ENCODE results near the gene LGALS1. TPM values are rescaled to one million over a fixed set of nuclear protein-coding genes. Genes with fewer than 3 reads are reported as not detected.

The LGALS1 gene
- 101 TPM for total RNA-seq

DNA sequence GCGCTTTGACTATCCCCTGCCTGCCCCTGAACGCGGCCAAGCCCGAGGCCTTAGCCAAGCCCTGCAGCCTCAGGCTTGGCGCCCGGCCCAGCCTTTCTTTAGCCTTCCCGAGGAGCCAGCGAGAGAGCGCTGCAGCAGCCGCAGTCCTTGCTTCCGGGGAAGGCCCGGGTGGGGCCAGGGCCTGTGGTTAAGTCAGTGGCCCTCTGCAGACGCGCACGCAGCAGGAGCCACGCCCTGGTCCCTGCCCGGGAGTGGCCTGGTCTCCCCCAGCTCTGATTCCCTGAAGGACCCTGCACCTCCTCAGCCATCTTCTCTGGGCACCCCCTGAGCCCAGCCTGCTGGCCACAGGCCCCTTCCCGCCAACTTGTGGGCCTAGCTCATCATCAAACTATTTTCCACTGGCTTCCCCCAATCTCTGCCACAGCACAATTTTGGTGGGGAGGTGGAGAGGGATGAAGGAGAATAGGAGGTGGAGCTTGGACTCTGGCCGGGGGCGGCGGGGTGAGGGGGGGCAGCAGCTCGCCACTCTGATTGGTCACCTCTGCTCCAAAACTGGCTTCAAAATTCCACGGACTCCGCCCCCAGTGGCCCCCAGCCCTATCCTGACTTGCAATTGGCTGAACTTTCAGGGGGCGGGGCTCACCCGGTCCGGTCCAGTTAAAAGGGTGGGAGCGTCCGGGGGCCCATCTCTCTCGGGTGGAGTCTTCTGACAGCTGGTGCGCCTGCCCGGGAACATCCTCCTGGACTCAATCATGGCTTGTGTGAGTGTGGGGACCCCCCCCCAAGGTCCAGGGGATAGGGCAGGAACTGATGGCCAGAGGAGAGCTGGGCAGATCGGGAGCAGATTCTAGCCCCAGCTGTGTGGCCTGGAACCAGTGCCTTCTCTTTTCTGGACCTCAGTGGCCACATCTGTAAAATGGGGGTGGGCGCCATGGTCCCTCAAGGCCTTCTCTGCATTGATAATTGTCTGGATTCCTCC, at the start of gene LGALS1:
LGALS1 (plus strand) TSS at position 686 of the 979 bp plus-strand sequence; CDS start at position 753, 67 bp downstream.
- FAIRE-seq (no peak), DNase-seq (ENCODE audit: low spot score in 2 of 2) (peak; percentile 72 to 78)

DNA sequence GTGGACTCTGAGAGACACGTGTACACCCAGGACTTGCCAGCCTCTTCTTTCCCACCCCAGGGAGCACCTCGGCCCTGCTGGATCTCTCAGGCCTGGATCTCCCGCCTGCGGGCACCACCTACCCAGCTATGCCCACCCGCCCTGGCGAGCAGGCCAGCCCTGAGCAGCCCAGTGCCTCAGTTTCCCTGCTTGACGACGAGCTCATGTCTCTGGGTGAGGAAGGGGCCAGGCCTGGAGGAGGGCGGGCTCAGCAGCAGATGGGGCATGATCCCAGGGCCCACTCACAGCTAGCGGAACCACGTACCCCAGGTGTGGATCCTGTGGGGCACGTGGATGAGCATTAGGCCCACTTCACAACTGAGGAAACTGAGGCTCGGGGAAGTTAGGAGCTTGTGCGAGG, 49.7 kb upstream of the LGALS1 start:
- no peak for FAIRE-seq
- DNase-seq (ENCODE audit: low spot score in 2 of 2): no peak

DNA sequence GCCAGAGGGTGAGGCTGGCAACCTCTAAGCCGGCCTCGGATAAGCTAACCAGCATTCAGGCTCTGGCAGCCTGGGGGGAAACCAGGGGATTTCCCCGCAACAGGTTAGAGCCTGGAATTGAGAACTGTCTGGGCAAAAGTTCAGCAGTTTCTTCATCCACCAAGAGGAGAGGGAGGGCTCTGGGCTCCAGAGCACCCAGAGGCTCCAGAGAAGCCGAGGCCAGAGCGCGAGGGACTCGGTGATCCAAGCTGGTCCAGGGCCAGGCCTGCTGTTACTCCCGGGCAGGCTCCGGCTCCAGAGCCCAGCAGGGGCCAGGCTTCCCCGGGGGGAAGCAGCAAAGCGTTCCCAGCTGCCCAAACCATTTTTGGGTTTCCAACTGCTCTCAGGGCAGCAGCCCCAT, 49.3 kb upstream of the LGALS1 start:
- FAIRE-seq (no peak), DNase-seq (ENCODE audit: low spot score in 2 of 2) (no peak)

DNA sequence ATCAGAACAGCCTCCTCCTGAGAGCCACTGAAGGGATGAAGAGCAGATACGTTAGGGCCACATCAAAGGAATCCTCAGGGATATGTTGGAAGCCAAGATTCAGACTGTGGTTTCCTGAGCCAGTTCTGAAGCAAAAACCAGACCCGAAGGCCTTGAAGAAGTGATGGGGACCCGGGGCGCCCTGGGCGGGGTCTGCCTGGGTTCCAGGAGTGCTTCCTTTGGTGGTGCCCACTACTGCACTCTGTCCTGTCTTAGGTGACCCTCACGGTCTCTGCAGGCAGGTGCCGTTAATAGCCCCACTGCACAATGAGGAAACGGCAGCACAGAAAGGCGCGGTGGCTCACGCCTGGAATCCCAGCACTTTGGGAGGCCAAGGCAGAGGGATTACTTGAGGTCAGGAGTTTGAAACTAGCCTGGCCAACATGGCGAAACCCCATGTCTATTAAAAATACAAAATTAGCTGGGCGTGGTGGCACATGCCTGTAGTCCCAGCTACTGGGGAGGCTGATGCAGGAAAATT, 48.8 kb upstream of the LGALS1 start:
- DNase-seq (ENCODE audit: low spot score in 2 of 2): no peak
- no peak for FAIRE-seq

DNA sequence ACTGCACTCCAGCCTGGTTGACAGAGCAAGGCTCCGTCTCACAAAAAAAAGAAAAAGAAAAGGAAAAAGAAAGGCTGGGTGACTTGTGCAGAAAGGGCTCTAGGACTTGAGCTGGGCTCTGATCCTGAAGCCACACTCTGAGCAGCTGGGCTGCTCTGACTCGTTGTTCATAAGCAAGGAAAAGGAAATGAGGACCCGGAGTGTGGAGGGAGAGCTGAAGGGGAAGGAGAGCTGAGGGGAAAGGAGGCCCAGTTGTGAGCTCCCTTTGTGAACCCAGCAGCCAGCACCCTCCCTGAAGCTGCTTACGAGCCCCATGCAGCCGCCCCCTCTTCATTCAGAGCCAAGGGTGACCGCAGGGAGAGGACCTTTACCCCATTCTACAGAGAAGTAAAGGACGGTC, 48.3 kb upstream of the LGALS1 start:
- FAIRE-seq: no peak
- DNase-seq (ENCODE audit: low spot score in 2 of 2): no peak

DNA sequence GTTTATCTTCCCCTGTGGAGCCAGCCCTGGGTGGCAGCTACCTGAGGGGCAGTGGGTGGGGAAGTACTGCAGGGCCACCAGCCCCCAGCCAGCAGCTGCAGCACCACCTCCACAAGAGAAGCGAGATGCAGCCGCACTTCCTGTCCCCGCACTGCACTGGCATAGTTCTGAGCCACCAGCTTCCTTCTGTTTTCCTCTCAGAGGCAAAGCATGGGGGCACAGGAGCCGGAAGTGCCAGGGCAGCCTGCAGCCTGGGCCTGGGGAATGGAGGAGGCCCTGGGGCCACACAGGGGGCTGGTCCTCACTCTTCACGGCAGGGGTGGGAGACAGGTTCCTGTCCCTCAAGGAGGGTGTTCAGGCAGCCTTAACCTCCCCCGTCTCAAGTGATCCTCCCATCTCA, 47.9 kb upstream of the LGALS1 start:
- DNase-seq (ENCODE audit: low spot score in 2 of 2) (no peak), FAIRE-seq (no peak)

DNA sequence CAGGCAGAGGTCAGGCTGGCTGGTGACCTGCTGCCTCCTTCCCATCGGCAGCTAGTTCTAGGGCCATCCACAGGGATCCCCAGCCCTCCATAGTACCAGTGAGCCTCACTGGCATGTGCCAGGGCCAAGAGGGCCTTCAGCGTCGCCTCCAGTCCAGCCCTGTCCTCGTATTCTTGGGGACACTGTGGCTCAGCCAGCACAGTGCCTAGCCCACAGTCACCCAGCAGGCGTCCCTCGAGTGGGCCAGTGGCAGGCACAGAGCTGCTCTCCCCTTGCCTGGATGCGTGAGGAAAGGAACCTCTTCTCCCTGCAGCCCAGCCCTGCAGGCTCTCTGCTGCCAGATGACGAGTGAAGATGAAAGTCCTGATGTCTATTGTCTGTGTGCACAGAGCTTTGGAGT, 46.6 kb upstream of the LGALS1 start:
- FAIRE-seq: no peak
- no peak for DNase-seq (ENCODE audit: low spot score in 2 of 2)

DNA sequence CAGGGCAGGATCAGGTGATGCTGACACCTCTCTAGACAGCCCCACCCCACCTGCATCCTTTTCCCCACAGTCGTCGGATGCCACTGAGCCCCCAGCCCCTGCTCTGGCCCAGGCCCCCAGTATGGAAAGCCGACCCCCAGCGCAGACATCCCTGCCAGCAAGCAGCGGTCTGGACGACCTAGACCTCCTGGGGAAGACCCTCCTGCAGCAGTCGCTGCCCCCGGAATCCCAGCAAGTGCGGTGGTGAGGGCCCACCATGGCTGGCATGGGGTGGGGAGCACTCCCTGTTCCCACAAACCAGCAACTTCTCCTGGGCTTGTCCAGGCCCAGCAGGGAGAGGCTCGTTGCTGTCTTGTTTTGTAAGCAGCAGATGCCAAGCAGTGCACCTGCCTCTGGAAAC, 45.5 kb upstream of the LGALS1 start:
- DNase-seq (ENCODE audit: low spot score in 2 of 2): no peak
- FAIRE-seq: no peak

DNA sequence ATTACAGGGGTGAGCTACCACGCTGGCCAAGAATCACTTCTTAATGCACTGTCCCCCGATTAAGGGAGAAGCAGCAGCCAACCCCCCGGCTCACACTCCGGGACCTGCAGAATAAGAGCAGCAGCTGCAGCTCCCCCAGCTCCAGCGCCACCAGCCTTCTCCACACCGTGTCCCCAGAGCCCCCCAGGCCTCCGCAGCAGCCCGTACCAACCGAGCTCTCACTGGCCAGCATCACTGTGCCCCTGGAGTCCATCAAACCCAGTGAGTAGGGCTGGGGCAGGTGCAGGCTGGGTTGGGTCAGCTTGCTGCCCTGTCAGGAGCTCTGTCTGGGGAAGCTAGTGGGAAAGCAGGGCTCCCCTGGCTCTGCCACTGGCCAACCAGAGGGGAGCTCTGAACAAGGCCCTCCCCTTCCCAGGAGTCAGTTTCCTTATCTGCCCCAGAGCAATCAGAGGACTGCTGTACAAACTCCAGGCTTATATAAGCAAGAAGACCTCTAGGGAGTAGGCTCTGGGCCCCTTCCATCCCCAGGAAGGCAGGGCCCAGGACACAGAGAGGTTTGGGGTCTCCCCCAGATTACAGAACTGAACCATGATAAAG, 44.5 kb upstream of the LGALS1 start:
- no peak for FAIRE-seq
- no peak for DNase-seq (ENCODE audit: low spot score in 2 of 2)

DNA sequence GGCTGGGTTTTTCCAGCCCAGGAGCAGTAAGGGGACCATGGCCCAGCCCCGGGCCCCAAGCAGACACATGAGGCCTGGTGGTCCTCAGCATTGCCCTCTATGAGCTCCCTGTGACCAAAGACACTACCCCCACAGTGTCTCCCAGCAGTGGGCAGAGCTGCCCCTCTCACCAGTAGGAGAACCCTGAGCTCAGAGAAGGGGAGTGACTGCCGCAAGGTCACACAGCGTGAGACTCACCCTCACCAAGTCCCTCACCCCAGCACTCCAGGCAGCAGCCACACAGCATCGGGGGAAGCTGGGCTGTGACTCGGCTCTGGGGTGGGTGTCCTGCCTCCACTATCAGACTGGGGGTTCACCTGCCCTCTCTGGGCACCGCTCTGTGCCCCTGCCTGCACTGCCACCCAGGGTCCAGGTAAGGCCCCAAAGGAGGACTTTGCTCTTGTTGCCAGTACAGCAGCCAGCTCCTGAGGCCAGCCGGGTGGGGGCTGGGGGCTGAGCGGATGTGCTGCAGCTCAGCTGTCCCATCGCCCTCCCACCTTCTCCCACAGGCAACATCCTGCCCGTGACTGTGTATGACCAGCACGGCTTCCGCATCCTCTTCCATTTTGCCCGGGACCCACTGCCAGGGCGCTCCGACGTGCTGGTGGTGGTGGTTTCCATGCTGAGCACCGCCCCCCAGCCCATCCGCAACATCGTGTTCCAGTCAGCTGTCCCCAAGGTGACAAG, 43.8 kb upstream of the LGALS1 start:
- no peak for FAIRE-seq
- no peak for DNase-seq (ENCODE audit: low spot score in 2 of 2)

DNA sequence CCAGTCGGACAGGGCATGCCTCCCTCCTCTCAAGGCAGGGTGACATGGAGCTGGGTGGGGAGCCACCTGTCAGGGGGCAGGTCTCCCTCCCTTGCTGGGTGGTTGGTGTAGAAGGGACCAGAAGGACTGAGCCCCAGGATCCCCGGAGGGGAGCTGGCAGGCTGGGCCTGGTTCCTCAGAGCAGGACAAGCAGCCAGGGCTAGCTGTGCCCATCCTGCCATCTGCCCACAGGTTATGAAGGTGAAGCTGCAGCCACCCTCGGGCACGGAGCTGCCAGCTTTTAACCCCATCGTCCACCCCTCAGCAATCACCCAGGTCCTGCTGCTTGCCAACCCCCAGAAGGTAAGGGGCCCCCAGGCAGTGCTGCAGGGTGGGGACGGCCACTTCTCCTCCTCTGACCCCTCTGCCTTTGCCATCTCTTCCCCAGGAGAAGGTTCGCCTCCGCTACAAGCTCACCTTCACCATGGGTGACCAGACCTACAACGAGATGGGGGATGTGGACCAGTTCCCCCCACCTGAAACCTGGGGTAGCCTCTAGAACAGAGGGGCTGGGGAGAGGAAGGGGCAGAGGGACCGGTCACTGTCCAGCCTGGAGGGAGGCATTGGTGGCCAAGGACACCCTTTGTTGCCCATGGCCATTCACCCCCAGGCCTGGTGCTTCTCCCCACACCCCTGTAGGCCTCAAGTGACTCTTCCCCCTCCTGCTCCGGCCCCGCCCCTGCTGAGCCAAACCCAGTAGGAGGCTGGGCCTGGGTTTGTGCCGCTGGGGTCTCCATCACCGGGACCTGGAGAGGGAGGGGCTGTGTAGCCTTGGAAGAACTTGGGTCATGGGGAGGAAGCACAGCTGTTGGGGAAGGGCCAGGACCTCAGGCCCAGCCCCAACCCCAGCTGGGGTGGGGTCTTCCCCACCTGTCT, 43.0 kb upstream of the LGALS1 start:
- FAIRE-seq: no peak
- no peak for DNase-seq (ENCODE audit: low spot score in 2 of 2)

DNA sequence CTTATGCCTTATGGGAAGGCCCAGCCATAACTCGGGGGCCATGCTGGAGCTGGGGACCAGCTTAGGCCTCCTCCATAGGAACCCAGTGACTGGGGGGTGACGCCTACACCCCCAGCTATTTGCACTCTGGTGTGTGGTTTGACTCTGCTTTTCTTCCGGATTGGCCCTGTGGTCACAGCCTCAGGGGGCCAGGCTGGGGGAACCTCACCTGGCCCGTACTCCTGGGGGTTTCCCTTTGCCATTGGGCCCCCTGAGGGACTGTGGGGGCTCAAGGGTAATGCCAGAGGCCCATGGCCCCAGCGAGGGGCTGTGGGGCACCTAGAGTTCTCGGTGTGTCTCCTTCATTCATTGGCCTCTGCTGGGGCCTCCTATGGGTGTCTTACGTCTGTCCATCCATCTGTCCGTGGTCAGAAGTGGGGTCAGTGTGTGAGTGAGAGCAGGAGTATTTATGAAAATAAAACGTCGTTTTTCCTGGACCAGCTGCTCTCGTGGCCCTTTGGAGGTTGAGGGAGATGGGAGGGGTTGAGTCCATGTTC, 42.3 kb upstream of the LGALS1 start:
- DNase-seq (ENCODE audit: low spot score in 2 of 2): no peak
- FAIRE-seq: no peak

DNA sequence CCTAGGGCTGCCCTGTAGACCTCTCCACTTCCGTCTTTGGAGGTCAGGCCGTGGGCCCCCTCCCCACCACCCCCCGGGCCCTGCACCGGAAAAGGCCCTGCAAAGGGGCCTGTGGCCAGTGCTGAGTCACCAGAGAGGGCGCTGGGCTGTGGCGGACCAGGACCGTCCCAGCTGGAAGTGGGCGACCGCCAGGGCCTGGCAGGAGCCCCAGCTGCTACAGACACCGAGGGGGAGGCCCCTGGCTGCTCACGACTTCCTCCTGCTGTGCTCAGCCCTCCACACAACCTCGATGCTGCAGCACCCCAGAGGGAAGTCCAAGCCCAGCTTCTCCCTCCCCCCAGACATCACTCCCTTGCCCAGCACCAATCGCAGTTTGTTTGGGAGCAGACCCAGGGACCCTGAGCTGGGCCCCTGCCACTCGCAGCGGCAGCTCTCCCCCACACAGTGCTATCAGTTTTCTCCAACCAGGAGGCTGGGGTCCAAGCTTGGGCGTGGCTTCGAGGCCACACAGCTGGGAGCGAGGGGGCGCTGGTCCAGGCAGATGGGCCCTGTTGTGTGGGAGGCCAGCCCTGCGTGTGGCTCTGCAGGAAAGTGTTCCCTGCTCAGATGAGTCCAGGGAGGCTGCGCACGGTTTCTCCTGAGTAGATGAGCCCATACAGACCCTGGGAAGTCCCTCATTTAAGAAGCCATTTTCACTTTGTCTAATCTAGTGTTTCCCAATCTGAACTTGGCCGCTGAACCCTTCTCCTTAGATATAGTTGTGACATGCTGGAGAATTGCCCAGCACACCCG, 41.6 kb upstream of the LGALS1 start:
- peak; percentile 70 to 87 for DNase-seq (ENCODE audit: low spot score in 2 of 2)
- no peak for FAIRE-seq

DNA sequence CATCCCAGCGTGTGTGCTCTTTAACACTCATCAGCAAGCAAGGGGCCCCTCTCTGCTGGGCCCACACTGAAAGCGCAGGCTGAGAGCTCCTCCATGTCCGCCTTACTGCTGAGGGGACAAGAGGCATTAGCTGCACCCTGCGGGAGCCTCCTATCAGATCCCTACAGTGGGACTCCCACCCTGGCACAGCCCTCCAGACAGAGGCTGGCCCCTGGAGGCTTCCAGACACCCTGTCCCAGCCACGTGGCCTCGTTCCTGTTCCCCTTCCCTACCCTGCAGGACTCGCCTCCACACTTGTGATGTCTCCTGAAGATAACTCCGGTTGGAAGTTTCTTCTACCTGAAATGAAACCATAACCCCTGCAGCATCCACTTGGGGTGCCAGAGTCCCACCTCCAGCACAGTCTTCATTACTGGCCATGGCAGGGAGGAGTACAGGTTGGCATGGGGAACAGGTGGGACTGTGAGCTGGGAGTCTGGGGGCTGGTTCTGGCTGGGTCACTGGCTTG, 41.0 kb upstream of the LGALS1 start:
- DNase-seq (ENCODE audit: low spot score in 2 of 2): no peak
- no peak for FAIRE-seq

DNA sequence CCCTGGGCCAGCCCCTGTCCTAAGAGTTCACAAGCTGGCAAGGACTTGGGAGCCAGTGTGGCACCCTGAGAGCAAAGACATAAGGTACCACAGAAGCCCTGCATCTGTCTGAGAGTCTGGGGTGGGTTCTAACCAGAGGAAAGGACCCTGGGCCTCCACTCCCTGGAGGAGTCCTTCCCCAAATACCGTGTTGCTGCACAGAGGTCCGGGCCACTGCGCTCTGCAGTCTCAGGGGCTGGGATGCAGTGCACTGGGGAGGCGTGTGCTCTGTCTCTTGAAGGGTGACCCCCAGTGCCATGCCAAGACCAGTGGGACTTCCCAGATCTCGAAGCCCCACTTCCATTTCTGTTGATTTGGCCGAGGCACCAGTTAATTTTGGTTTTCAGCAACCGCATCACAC, 40.3 kb upstream of the LGALS1 start:
- DNase-seq (ENCODE audit: low spot score in 2 of 2) (no peak), FAIRE-seq (no peak)

DNA sequence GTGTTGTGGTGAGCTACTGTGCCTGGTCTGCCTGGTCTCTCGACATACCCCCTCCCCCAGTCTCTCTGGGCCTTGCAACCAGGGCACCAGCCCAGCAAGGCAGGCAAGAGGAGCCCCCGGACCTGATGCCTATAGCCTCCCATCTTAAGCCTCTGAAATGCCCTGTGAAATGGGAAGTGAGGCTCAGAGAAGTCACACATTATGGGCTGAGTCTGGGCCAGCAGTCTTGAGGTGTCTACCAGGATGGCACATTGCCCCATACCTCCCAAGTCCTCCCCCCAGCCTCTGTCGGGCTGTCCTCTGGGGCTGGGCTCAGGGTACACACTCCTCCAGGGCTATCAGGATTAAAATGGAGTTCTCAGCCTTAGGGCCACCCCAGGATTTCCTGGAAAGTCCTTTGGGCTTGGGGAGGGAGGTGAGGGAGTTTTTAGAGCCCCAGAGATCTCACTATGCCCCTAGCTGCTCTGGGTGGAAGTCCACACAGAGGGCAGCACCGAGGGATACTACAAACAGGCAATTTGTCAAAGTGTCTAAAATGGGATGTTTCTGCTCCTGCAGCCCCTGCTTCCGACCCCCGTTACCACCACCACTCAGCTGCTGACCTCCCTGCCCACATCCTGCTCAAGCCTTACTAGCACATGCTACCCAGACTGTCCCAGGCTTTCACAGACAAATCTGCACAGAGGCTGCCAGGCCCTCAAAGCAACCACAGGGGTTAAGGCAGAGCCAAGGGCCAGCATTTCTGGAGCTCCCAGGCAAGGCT, 39.1 kb upstream of the LGALS1 start:
- no peak for FAIRE-seq
- no peak for DNase-seq (ENCODE audit: low spot score in 2 of 2)

DNA sequence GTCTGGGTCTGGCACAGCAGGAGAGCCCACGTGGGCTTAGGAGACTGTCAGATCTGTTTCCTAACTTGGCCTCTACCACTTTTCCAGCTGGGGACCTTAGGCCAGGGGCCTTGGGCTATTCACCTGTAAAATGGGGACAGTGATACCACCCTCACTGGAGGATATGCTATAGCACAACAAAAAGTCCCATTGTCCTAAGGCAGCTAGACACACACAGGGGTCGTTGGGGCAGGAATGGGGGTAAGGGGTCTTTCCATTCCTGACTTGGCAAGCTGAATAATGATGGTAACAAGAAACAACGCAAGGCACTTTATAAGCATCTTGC, 38.5 kb upstream of the LGALS1 start:
- no peak for DNase-seq (ENCODE audit: low spot score in 2 of 2)

More for the DNA sequence above, 38.5 kb upstream of the LGALS1 start:
- FAIRE-seq: no peak
